B cell (primary cell): Measurements from ENCODE around the gene CEP95.

ENCODE experiments used
- CTCF ChIP-seq: fragments of 200-600 bp; IDR thresholded peaks from one replicate; pipeline ENCODE4 v1.8.0; 2022; ENCODE audit warnings: antibody characterized with exemption, mild to moderate bottlenecking
- EZH2 ChIP-seq: IDR thresholded peaks from 2 replicates; pipeline ENCODE4 v1.6.1; 2012; ENCODE audit warnings: borderline replicate concordance, low read depth, mild to moderate bottlenecking, moderate library complexity, low read length; ENCODE audit not compliant: insufficient read depth, poor library complexity, severe bottlenecking

DNA sequence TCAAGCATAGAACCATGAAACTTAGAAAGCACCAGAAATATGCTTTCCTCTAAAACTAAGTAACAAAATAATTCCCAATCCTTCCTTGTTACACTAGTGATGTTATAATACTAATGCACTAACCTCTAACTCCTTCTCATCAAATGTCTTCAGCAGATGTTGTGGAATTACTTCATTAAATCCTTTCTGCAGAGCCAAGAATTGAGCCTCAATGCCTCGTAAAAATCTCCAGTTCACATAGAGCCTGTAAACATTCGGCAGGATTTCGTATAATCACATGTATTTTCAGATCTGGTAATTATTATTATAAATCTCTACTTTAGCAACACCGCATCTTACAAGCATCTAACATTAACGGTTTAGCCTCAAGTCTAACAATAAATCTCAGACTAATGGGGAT is 44.7 kb downstream of the CEP95 start:
- TF ChIP-seq CTCF: no peak
- TF ChIP-seq EZH2: no peak
